ENCODE data around the gene CPPED1.

Gene CPPED1

DNA sequence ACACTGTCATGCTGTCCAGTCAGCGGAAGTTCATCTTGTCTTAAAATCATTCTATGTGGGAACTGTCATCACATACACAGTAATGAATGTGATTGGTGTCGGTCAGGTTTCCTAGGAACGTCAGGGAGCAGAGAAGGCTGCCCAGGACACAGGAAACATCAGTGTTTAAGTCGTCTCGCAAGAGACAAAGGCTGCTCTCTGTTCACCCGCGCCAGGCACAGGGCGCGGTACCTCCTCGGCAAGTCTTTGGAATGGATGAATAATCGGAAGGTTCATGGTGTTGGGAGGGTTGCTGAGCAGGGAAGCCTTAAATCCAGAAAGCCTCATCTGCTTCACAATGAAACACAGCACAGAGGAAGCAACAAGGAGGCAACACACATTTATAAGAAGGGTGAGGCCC is 148.2 kb downstream of the CPPED1 start:
- DNase-seq (ENCODE audit: low read depth, low spot score), result no peak
- no peak overlapping the region for H3K4me3 ChIP-seq (ENCODE audit: low read depth, low read length)
- TF ChIP-seq, protein P1, sequence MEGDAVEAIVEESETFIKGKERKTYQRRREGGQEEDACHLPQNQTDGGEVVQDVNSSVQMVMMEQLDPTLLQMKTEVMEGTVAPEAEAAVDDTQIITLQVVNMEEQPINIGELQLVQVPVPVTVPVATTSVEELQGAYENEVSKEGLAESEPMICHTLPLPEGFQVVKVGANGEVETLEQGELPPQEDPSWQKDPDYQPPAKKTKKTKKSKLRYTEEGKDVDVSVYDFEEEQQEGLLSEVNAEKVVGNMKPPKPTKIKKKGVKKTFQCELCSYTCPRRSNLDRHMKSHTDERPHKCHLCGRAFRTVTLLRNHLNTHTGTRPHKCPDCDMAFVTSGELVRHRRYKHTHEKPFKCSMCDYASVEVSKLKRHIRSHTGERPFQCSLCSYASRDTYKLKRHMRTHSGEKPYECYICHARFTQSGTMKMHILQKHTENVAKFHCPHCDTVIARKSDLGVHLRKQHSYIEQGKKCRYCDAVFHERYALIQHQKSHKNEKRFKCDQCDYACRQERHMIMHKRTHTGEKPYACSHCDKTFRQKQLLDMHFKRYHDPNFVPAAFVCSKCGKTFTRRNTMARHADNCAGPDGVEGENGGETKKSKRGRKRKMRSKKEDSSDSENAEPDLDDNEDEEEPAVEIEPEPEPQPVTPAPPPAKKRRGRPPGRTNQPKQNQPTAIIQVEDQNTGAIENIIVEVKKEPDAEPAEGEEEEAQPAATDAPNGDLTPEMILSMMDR (IDR thresholded peaks at IDR 0.05; ENCODE audit: low read depth, low read length), result no peak
- in situ Hi-C loops (cut with HindIII; ENCODE audit: low sequenced_read_pairs), result no loop called here

DNA sequence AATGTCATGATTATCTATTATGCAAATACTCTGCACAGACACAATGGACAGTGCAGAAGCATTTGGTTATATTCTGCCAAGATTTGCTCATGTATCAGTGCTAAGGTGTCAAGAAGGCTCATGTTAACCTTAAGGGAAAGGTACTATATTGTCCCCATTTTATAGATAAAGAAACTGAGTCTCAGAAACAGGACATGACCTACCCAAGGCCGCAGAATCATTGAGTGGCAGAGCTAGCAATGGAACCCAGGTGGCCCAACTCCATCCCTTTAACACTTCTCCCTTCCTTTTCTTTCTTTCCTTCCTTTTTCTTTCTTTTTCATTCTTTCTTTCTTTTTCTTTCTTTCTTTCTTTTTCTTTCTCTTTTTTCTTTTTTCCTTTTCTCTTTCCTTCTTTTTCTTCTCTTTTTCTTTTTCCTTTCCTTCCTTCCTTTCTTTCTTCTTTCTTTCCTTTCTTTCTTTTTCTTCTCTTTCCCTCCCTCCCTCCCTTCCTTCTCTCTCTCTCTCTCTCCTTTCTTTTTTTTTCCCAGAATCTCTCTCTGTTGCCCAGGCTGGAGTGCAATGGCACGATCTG is 149.8 kb downstream of the CPPED1 start:
- in situ Hi-C loops (cut with HindIII; ENCODE audit: low sequenced_read_pairs), result no loop called here
- H3K4me3 ChIP-seq (ENCODE audit: low read depth, low read length), result no peak overlapping the region
- no peak for DNase-seq (ENCODE audit: low read depth, low spot score)
- TF ChIP-seq, protein P1 (IDR thresholded peaks at IDR 0.05; ENCODE audit: low read depth, low read length), result no peak

DNA sequence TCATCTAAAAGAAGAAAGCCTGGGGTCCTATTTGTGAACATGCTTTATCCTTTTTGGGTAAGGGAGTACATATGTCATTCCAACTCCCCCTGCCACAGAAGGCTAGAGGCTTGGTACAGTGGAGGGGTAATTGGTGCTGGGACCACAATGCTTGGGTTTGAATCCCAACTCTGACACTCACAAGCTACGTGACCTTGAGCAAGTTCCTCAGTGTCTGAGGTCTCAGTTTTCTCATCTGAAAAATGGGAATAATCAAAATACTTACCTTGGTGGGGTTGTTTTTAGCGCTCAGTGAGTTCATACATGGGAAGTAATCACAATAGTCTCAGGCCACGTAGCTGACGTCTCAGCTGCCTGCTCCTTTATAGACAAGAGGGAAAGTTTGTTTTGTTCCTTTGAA is 150.8 kb downstream of the CPPED1 start:
- TF ChIP-seq, protein P1 (IDR thresholded peaks at IDR 0.05; ENCODE audit: low read depth, low read length), result no peak
- in situ Hi-C loops (cut with HindIII; ENCODE audit: low sequenced_read_pairs), result no loop called here
- no peak for DNase-seq (ENCODE audit: low read depth, low spot score)
- no peak overlapping the region for H3K4me3 ChIP-seq (ENCODE audit: low read depth, low read length)

DNA sequence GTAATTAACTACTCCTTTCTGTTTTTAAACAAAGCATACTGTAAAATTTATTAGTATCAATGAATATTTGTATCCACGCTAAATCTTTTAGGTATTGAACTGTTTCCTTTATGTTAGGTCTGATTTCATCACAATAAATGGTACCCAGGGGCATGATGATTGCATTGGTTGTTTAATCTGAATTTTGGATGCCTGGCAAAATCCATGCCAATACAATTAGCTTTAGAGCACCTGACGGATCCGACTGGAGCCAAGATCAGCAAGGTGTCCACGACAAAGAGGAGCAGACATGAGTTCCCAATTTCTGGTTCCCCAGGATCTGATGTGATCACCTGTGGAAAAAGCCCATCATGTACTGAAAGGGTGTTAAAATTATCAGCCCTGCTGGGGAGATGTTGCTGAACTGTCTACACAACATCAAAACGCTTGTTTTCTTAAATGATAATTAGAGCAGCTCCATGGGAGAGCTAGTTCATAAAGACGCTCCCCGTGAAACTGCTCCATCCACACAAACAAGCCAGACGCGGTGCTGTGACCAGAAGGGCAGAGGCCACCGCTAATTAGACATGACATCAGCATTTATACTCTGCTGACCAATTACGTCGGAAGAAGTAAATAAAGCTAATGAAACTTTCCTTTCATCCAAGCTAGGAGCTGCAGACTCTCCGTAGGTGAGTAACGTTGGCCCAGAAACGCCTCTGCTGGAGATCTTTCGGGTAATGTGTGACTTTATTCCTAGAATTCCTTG is 151.7 kb downstream of the CPPED1 start:
- DNase-seq (ENCODE audit: low read depth, low spot score), result no peak
- TF ChIP-seq, protein P1 (IDR thresholded peaks at IDR 0.05; ENCODE audit: low read depth, low read length), result no peak
- in situ Hi-C loops (cut with HindIII; ENCODE audit: low sequenced_read_pairs), result no loop called here
- H3K4me3 ChIP-seq (ENCODE audit: low read depth, low read length), result no peak overlapping the region

DNA sequence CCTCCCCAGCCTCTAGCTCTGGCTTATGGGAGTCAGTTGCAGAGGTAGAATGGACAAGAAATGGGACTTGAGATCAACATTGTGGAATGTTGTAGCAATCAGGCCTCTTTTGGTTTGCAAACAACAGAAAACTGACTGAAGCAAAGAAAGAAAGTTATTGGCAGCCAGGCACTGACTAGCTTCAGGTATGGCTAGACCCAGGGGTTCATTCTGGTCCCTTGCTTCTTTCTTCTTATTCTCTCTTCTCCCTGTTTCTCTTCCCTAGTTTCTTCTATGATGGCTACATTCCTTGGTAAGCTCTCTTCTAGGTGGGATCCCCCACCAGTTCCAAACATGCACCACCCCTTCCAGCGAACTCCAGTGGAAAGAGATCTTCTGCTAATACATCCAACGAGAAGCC is 154.3 kb downstream of the CPPED1 start:
- in situ Hi-C loops (cut with HindIII; ENCODE audit: low sequenced_read_pairs), result no loop called here
- no peak overlapping the region for H3K4me3 ChIP-seq (ENCODE audit: low read depth, low read length)
- no peak for DNase-seq (ENCODE audit: low read depth, low spot score)
- TF ChIP-seq, protein P1 (IDR thresholded peaks at IDR 0.05; ENCODE audit: low read depth, low read length), result no peak

DNA sequence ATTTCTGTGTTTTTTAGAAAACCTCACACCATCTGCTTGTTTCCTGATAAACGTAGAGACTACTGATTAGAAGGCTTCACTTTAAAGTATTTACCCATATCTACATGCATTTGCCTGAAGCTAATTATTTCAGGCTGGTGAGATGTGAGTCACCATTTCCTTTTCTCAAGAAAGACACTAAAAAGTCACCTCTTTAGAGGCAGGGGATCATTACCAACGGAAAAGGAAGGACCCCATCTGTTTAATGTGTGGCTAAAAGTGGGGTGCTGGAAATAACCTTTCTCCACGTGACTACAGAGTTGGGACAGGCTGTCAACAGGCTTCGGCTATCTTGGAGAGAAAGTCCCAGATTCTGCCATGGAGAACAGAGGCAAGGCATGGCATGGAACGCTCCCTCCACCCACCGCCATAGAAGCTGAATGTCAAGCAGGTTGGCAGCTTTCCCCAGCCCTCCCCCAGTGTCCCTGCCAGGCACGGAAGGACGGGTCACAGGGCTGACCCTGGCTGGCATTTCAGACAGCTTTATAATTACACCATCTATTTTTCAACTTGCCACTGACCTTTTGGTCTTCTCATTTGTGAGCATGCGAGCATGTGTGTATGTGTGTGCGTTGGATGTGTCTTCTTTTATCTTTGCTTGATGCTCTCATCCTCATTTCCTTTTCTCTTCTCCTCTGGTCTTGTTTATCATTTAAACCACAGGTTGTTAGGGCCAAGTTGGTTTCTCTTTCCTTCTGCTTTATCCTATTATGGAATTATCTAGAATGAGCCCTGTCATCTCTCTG is 157.0 kb downstream of the CPPED1 start:
- H3K4me3 ChIP-seq (ENCODE audit: low read depth, low read length), result no peak overlapping the region
- in situ Hi-C loops (cut with HindIII; ENCODE audit: low sequenced_read_pairs), result no loop called here
- TF ChIP-seq, protein P1 (IDR thresholded peaks at IDR 0.05; ENCODE audit: low read depth, low read length), result no peak
- DNase-seq (ENCODE audit: low read depth, low spot score), result no peak

Measured in astrocyte of the spinal cord (primary cell).